SK-N-MC (cell line): ENCODE data around the gene MAML3.

Experiments used
- EZH2 ChIP-seq: fragments of 200-600 bp; sonication (generic); IDR thresholded peaks from one replicate; pipeline ENCODE4 v1.6.1; 2017; ENCODE audit warnings: antibody characterized with exemption
- POLR2AphosphoS5 ChIP-seq: IDR thresholded peaks from 2 replicates; pipeline ENCODE4 v1.6.1; 2012; ENCODE audit warnings: mild to moderate bottlenecking, low read depth, low read length, borderline replicate concordance

DNA sequence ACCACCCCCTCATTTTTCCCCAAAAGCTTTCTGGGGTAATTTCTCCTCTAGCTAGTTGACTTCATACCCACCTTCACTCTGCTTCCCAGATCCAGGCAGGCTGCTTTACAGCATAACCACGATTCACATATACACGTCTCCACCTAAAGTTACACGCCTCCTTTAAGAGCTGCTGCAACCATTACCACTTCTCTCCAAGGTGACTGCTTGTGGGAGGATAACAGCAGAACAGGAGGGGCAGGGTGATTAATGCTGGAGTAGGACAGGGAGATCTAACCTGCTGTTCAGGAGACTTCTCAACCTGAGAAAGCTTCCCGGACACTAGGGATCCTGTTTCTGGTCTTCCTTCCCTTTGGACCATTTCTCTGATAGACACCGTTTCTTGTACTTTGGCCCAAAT is 411.0 kb downstream of the MAML3 start:
- no peak for TF ChIP-seq POLR2AphosphoS5
- TF ChIP-seq EZH2: no peak
